Stimulated activated CD8-positive, alpha-beta memory T cell treated with anti-CD3 and anti-CD28 coated beads, Interleukin-15, amount 100 ng/mL, for 4 hours (primary cell): ENCODE data around the gene DNAJC27.

Source experiments
- DNase-seq, 2 donors: peaks; one replicate each; pipeline ENCODE4 v3.0.0-alpha.2; 2020; ENCODE audit warnings: low read depth in 2 of 2

The DNAJC27 gene

GRCh38 chr2:24970483-24971285, 1.1 kb downstream of the DNAJC27 start:
- DNase-seq, result no peak

DNA sequence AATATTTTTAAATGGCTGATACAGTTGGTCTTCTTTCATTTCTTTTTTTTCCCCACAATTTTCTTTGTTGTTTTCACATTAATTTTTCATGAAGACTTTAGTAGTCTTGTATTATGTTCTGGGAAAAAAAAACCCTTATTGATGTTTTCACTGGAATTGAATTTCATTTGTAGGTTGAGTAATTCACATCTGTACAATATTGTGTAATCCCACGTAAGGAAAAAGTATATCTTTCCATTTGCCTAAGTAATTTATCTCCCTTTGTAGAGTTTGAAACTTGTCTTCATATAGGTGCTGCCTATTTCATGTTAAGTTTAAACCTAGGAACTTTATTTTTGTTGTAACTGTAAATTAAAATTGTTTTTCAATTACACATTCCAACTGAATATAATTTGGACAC, 2.0 kb downstream of the DNAJC27 start:
- no peak for DNase-seq

DNA sequence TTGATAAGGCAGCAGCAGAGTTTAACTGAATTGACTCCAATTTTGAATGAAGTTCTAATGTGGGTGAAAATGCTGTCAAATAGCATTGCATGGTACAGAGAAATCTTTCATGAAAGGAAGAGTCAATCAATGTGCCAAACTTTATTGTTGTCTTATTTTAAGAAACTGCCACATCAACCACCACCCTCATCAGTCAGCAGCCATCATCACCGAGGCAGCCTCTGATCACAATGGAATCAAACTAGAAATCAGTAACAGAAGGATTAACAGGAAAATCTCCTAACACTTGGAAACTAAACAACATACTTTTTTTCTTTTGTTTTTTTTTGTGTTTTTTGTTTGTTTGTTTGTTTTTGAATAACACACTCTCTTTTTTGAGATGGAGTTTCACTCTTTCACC, 9.9 kb downstream of the DNAJC27 start:
- DNase-seq, result no peak

DNA sequence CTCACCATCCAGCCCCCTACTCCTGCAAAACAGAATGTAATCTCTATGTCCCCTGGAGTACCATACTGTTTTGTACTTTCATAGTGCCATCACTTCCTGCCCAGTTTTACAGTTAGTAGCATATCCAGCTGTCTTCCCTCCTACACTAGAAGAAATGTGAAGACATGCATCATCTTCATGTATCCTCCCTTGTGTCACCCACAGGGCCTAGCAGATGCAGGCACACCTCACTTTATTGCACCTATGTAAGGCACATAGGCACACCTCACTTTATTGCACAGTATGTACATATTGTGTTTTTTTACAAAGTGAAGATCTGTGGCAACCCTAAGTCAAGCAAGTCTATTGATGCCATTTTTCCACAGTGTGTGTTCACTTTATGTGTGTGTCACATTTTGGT, 12.0 kb downstream of the DNAJC27 start:
- DNase-seq, result no peak

- DNase-seq, result no peak
These were observed 13.3 kb downstream of the DNAJC27 start for GRCh38 chr2:24958411-24958935.

DNA sequence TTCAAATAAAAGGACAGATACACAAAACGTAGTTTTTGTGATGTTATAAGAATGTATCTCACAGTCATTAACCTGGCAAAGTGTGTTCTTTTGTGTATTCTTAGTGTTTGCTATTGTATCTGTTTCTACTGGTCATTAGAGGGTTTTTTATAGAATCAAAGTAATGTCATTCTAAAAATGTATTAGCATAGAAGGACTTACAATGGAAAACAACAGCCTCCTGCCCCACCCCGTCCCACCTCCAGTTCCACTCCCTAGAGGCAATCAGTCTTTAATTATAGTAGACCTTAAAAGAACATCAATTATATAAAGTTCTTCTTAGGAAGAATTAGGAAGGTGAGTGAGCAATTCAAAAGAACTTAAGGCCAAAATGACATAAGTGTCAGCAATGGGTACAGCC, 13.8 kb downstream of the DNAJC27 start:
- DNase-seq, result no peak

GRCh38 chr2:24957221-24957620, 14.5 kb downstream of the DNAJC27 start:
- DNase-seq, result no peak

GRCh38 chr2:24955921-24956320, 15.8 kb downstream of the DNAJC27 start:
- DNase-seq, result no peak

- no peak for DNase-seq
These were observed 16.5 kb downstream of the DNAJC27 start for GRCh38 chr2:24955232-24955631.

- DNase-seq, result no peak
These were observed 21.7 kb downstream of the DNAJC27 start for GRCh38 chr2:24950102-24950501.

DNA sequence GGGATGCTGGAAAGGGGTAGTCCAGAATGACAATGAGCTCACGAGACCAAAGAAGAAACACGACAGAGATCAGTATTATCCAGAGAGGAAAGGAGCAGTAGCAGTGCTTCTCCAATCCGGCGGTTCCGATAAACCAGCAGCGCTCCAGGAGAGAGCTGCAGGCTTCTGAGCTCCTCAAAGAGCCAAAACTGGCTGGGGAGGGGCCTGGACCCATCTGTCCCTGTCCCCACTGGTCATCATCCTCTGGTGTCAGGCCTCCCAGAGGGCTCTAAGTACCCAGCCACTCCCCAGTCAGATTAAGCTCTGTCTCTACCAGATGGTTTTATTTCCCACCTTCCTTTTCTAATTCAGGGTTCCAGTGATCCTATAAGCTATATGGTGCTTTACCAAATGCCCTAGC, 23.2 kb downstream of the DNAJC27 start:
- DNase-seq, result no peak

GRCh38 chr2:24947561-24948157, 24.1 kb downstream of the DNAJC27 start:
- no peak for DNase-seq

- no peak for DNase-seq
These were observed 25.8 kb downstream of the DNAJC27 start for GRCh38 chr2:24945907-24946306.

GRCh38 chr2:24943427-24944053, 28.2 kb downstream of the DNAJC27 start:
- no peak for DNase-seq

DNA sequence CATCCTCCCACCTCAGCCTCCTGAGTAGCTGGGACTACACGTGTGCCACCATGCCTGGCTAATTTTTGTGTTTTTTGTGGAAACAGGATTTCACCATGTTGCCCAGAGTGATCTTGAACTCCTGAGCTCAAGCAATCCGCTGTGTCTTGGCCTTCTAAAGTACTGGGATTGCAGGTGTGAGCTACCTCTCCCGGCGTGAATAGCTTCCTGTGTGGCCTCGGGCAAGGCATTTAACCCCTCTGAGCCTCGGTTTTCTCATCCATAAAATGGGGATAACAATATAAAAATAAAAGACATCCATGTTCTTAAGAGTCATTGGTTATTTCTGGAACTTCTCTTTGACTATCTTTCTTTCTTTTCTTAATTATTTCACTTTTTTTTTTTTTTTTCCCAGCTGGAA, 32.4 kb downstream of the DNAJC27 start:
- DNase-seq, result no peak

DNA sequence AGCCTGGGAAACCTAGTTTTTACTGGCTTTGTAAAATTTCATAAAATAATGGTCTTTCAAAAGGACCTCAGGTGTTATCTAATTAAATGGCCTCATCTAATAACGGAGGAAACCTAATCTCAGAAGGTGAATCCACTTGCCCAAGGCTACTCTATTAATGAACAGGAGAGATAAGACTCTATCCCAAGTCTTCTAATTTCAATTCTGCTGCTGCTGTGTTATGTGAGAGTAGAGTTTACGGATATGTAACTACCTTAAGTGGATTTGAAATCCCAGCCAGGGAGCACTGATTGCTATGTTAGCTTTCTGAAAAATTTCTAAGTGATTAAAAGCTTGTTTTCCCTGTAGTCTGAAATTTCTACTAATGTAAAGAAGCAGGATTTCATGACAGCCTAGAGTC, 34.5 kb downstream of the DNAJC27 start:
- no peak for DNase-seq

- no peak for DNase-seq
These were observed 36.6 kb downstream of the DNAJC27 start for GRCh38 chr2:24935145-24935544.

DNA sequence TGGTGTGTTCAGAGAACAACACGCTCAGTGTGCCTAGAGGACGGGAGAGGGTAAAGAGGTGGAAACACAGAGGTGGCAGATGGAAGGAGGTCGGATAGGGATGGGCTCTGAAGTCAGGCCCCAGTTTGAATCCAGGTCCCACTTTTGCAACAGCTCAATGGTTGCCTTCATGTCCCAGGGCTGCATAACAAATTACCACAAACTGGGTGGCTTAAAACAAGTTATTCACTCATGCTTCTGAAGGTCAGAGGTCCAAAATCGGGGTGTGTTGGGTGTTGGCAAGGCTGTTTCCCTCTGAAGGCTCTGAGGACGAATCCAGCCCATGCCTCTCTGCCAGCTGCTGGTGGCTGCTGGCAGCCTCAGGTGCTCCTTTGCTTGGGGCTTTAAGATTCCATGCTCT, 39.0 kb downstream of the DNAJC27 start:
- no peak for DNase-seq

- DNase-seq, result no peak
These were observed 41.0 kb downstream of the DNAJC27 start for GRCh38 chr2:24930768-24931167.

GRCh38 chr2:24929230-24929629, 42.5 kb downstream of the DNAJC27 start:
- no peak for DNase-seq

DNA sequence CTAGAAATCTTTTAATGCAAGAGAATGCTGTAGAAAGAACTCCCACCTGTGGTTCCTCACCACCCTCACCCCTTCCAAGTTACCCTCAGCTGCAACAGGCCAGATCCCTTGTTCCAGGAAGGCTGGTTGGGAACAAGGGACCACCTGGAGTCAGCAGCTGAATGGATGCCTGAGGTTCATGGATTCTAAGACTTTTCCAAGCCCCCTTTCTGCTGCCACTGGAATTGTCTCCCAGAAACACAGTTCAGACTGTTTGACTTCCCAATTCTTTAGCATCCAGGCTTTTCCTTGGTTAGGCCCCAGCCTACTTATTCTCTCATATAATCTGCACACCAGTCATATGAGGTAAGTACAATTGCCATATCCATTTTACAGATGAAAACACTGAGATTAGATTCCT, 43.7 kb downstream of the DNAJC27 start:
- DNase-seq, result no peak

DNA sequence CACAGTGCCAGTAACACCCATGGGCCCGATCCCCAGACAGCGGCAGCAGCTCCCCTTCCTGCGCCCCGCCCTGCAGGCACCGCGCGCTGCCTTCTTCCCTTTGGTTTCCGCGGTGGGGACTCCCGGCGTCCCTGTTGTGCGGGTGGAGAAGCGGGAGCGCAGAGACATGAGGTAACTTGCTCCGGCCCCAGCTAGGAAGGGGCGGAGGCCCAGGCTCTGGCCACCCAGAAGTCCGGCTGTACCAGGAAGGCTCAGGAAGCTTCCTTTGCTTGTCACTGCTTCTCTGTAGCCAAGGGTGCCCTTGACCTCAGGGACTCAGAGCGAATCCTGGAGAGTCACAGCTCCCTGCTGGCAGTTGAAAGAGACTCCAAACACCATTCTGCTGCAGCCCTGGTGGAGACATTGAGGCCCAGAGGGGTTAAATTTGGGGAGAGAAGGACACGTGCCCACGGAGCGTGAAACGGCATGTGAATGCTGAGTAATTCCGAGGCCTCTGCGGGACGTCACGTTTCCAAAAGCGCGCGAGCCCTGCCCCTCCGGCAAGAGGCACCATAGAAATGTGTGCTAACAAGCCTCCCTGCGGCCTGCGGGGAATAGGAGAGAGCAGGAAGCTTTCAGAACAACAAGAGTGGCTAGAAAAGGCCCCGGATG, 45.0 kb downstream of the DNAJC27 start:
- DNase-seq, result no peak
